Tibial nerve (tissue), 3 donors: ENCODE measurements around the gene ARRB1.

Experiments
- POLR2A ChIP-seq, 2 donors: fragments of 450-650 bp; IDR thresholded peaks; one replicate each; pipeline ENCODE4 v1.6.1; 2017; ENCODE audit warnings: antibody characterized with exemption in 2 of 2, mild to moderate bottlenecking in 2 of 2, moderate library complexity in 2 of 2
- TF ChIP-seq, protein P1 (sequence below), 5 experiments: fragments of 200-600 bp in 3 of 5; fragments of 450-650 bp in 2 of 5; sonication (generic) in 3 of 5; IDR thresholded peaks; one replicate each; pipeline ENCODE4 v1.5.1; 2016 to 2019; ENCODE audit warnings: antibody characterized with exemption in 5 of 5, mild to moderate bottlenecking in 3 of 5, moderate library complexity in 2 of 5

DNA sequence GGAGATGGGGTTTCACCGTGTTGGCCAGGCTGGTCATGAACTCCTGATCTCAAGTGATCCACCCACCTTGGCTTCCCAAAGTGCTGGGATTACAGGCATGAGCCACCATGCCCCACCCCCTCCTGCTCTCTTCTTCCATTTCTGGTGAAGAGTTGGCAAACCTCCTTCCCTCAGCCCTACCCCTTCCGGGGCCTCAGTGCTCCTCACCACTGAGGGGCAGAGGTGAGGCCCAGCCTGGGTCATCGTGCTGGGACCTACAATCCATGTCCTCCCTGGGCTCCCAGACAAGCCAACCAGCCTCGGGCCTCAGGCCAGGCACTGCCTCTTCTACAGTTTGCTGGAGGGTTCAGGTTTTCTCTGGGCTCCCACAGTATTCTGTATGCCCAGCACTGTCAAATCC, 125.7 kb downstream of the ARRB1 start:
- TF ChIP-seq, protein P1, sequence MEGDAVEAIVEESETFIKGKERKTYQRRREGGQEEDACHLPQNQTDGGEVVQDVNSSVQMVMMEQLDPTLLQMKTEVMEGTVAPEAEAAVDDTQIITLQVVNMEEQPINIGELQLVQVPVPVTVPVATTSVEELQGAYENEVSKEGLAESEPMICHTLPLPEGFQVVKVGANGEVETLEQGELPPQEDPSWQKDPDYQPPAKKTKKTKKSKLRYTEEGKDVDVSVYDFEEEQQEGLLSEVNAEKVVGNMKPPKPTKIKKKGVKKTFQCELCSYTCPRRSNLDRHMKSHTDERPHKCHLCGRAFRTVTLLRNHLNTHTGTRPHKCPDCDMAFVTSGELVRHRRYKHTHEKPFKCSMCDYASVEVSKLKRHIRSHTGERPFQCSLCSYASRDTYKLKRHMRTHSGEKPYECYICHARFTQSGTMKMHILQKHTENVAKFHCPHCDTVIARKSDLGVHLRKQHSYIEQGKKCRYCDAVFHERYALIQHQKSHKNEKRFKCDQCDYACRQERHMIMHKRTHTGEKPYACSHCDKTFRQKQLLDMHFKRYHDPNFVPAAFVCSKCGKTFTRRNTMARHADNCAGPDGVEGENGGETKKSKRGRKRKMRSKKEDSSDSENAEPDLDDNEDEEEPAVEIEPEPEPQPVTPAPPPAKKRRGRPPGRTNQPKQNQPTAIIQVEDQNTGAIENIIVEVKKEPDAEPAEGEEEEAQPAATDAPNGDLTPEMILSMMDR (IDR thresholded peaks at IDR 0.05): no peak
- no peak for TF ChIP-seq POLR2A (IDR thresholded peaks at IDR 0.05)
